Right atrium auricular region (tissue), 2 donors: ENCODE data around the gene CACHD1. TPM values are rescaled to one million over a fixed set of nuclear protein-coding genes. Genes with fewer than 3 reads are reported as not detected.

Experiments used
- DNase-seq: peaks from one replicate; pipeline ENCODE4 v3.0.0-alpha.2; 2019; ENCODE audit warnings: low spot score
- H3K27ac ChIP-seq, 2 donors: fragments of 200-600 bp; sonication (generic); 1 replicate in 1 of 2; 2 replicates in 1 of 2; pipeline ENCODE4 v1.5.1; 2016 to 2019
- H3K27me3 ChIP-seq, 2 donors: fragments of 200-600 bp; sonication (generic); one replicate each; pipeline versions ENCODE4 v1.5.1 to v1.6.0; 2017 to 2019
- H3K36me3 ChIP-seq: fragments of 200-600 bp; sonication (generic); one replicate; pipeline ENCODE4 v1.5.1; 2016
- H3K4me1 ChIP-seq, 2 donors: fragments of 200-600 bp; sonication (generic); one replicate each; pipeline versions ENCODE4 v1.5.1 to v1.6.0; 2017 to 2019
- H3K4me3 ChIP-seq, 2 donors: fragments of 200-600 bp; sonication (generic); 1 replicate in 1 of 2; 2 replicates in 1 of 2; pipeline ENCODE4 v1.5.1; 2017 to 2019; ENCODE audit warnings: mild to moderate bottlenecking in 1 of 2, moderate library complexity in 1 of 2
- H3K9me3 ChIP-seq, 2 donors: fragments of 200-600 bp; sonication (generic); one replicate each; pipeline ENCODE4 v1.5.1; 2019
- CTCF ChIP-seq, 2 donors: fragments of 200-600 bp; sonication (generic); IDR thresholded peaks; one replicate each; pipeline ENCODE4 v1.5.1; 2019; ENCODE audit warnings: antibody characterized with exemption in 2 of 2
- total RNA-seq, 2 donors: library from RNA; depleted of rRNA; stranded (reverse); fragments of >200 nt; gene quantifications; one replicate each; pipeline ENCODE4 v1.1.0, GENCODE V29; 2016

The CACHD1 gene
- total RNA-seq, 2 donors from 2014 or later = 3.1 to 8.5 TPM

GRCh38 chr1:64581843-64582185, 111.9 kb downstream of the CACHD1 start:
- Histone ChIP-seq H3K36me3 (no peaks in the 10 kb centered on the region), H3K4me3 (no peak overlapping the region), H3K27me3 (no peaks in the 10 kb centered on the region), H3K4me1 (no peaks in the 10 kb centered on the region), H3K27ac (no peak overlapping the region), H3K9me3 (no peaks in the 10 kb centered on the region)
- DNase-seq = no peak
- no peak for TF ChIP-seq CTCF (IDR thresholded peaks at IDR 0.05)

GRCh38 chr1:64584479-64584878, 114.5 kb downstream of the CACHD1 start:
- peak in 1 of 2 donors; percentile 14 for TF ChIP-seq CTCF (IDR thresholded peaks at IDR 0.05)
- Histone ChIP-seq H3K27ac (no peak overlapping the region), H3K4me1 (no peaks in the 10 kb centered on the region), H3K36me3 (no peaks in the 10 kb centered on the region), H3K27me3 (no peaks in the 10 kb centered on the region), H3K9me3 (no peaks in the 10 kb centered on the region), H3K4me3 (no peak overlapping the region)
- DNase-seq = no peak

- H3K36me3 ChIP-seq = no peaks in the 10 kb centered on the region
Observed at GRCh38 chr1:64588876-64589275, 118.9 kb downstream of the CACHD1 start.

GRCh38 chr1:64590316-64590715, 120.4 kb downstream of the CACHD1 start:
- H3K36me3 ChIP-seq = no peaks in the 10 kb centered on the region
- H3K27me3 ChIP-seq = no peaks in the 10 kb centered on the region
- DNase-seq = no peak
- no peak for TF ChIP-seq CTCF (IDR thresholded peaks at IDR 0.05)
- no peaks in the 10 kb centered on the region for H3K4me1 ChIP-seq
- H3K9me3 ChIP-seq = no peaks in the 10 kb centered on the region
- H3K4me3 ChIP-seq = no peak overlapping the region
- no peak overlapping the region for H3K27ac ChIP-seq

More at GRCh38 chr1:64588876-64589275, 118.9 kb downstream of the CACHD1 start:
- Histone ChIP-seq H3K4me1 (no peaks in the 10 kb centered on the region), H3K27ac (no peak overlapping the region), H3K4me3 (no peak overlapping the region), H3K9me3 (no peaks in the 10 kb centered on the region), H3K27me3 (no peaks in the 10 kb centered on the region)
- no peak for TF ChIP-seq CTCF (IDR thresholded peaks at IDR 0.05)
- DNase-seq = no peak

GRCh38 chr1:64594446-64594845, 124.5 kb downstream of the CACHD1 start:
- no peak overlapping the region for H3K4me3 ChIP-seq
- H3K27ac ChIP-seq = no peak overlapping the region
- H3K4me1 ChIP-seq = no peaks in the 10 kb centered on the region
- no peaks in the 10 kb centered on the region for H3K9me3 ChIP-seq
- DNase-seq = no peak
- TF ChIP-seq CTCF (IDR thresholded peaks at IDR 0.05) = no peak
- no peaks in the 10 kb centered on the region for H3K27me3 ChIP-seq
- no peaks in the 10 kb centered on the region for H3K36me3 ChIP-seq

- H3K9me3 ChIP-seq = no peaks in the 10 kb centered on the region
- no peak overlapping the region for H3K4me3 ChIP-seq
- no peaks in the 10 kb centered on the region for H3K36me3 ChIP-seq
- no peak for DNase-seq
- H3K4me1 ChIP-seq = no peaks in the 10 kb centered on the region
- H3K27me3 ChIP-seq = no peaks in the 10 kb centered on the region
- no peak for TF ChIP-seq CTCF (IDR thresholded peaks at IDR 0.05)
- H3K27ac ChIP-seq = no peak overlapping the region
Observed at GRCh38 chr1:64595871-64596515, 126.1 kb downstream of the CACHD1 start.
